HAP-1 (cell line): ENCODE measurements around the gene SUSD6.

Source experiments
- DNase-seq, 2 experiments: peaks; one replicate each; pipeline ENCODE4 v3.0.0-alpha.2; 2016 to 2020; ENCODE audit warnings: low spot score in 2 of 2
- H3K27me3 ChIP-seq: fragments of 250-450 bp; sonication (Bioruptor Pico); 2 replicates; pipeline ENCODE4 v1.5.1; 2020; ENCODE audit warnings: low read depth, mild to moderate bottlenecking, moderate library complexity
- H3K36me3 ChIP-seq: fragments of 250-450 bp; sonication (Bioruptor Pico); replicated peaks from 2 replicates; pipeline ENCODE4 v1.5.1; 2020; ENCODE audit warnings: mild to moderate bottlenecking
- H3K4me1 ChIP-seq: fragments of 250-450 bp; sonication (Bioruptor Pico); 2 replicates; pipeline ENCODE4 v1.5.1; 2020; ENCODE audit warnings: mild to moderate bottlenecking
- H3K4me3 ChIP-seq: fragments of 250-450 bp; sonication (Bioruptor Pico); 2 replicates; pipeline ENCODE4 v1.5.1; 2020; ENCODE audit warnings: mild to moderate bottlenecking, moderate library complexity
- H3K9me3 ChIP-seq: fragments of 250-450 bp; sonication (Bioruptor Pico); 2 replicates; pipeline ENCODE4 v1.5.1; 2020; ENCODE audit warnings: mild to moderate bottlenecking, moderate library complexity
- in situ Hi-C: fragments of 300-500 bp; cut with MboI; formaldehyde crosslinking; loops from 3 replicates; pipeline ENCODE4 v1.14.3; 2020; ENCODE audit warnings: low sequenced_read_pairs, inconsistent platforms, mixed read lengths

SUSD6 gene

DNA sequence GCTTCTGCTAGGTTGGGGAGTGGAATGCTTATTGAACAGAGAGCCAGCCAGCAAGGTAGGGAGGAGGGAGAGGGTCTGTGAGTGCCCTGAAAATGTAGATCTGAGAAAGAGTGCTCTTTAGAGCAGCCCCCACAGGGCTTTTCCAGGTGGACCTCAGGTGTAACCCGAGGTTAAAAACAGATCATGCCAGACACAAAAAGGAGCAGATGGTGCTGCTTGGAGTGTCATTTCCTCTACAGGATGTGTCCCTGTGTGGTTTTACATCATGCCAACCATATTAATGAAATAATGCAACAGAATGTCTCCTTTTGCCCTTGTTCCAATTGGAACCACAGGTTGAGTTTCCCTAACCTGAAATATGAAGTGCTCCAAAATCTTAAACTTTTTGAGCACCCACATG lies 6.4 kb downstream of the SUSD6 start:
- in situ Hi-C loops, result no loop called here
- no peaks in the 10 kb centered on the region for H3K36me3 ChIP-seq
- H3K4me1 ChIP-seq, result no peaks in the 10 kb centered on the region
- no peaks in the 10 kb centered on the region for H3K9me3 ChIP-seq
- DNase-seq, result no peak
- H3K27me3 ChIP-seq, result no peaks in the 10 kb centered on the region
- H3K4me3 ChIP-seq, result no peak overlapping the region

- Histone ChIP-seq H3K27me3 (no peaks in the 10 kb centered on the region), H3K4me3 (no peak overlapping the region), H3K9me3 (no peaks in the 10 kb centered on the region), H3K4me1 (no peaks in the 10 kb centered on the region), H3K36me3 (no peaks in the 10 kb centered on the region)
- no peak for DNase-seq
- in situ Hi-C loops, result no loop called here
Observed at GRCh38 chr14:69619012-69619411, 7.6 kb downstream of the SUSD6 start.

DNA sequence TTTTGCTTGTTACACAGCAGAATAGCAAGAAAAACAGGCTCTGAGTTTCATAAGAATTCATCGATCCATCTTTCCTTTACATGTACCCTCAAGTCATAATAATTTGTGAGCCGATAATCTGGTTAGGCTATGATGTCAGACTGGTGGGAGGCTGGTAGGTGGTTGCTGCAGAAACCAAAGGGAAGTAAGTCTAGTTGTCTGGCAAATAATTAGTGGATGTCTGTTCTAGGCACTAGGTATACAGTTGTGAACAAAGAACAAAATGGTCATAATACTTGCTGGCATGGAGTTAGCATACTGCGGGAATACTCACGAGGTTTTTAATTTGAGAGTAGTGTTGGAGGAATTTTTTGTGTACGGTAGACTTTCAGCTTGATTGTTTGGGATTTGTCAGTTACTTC lies 8.8 kb downstream of the SUSD6 start:
- DNase-seq, result no peak
- H3K4me3 ChIP-seq, result no peak overlapping the region
- in situ Hi-C loops, result no loop called here
- no peaks in the 10 kb centered on the region for H3K9me3 ChIP-seq
- H3K4me1 ChIP-seq, result no peaks in the 10 kb centered on the region
- H3K36me3 ChIP-seq, result no peaks in the 10 kb centered on the region
- no peaks in the 10 kb centered on the region for H3K27me3 ChIP-seq

- no peak for DNase-seq
- Histone ChIP-seq H3K27me3 (no peaks in the 10 kb centered on the region), H3K4me1 (no peaks in the 10 kb centered on the region), H3K36me3 (no peaks in the 10 kb centered on the region), H3K9me3 (no peaks in the 10 kb centered on the region), H3K4me3 (no peak overlapping the region)
- in situ Hi-C loops, result no loop called here
Observed at GRCh38 chr14:69620981-69621380, 9.6 kb downstream of the SUSD6 start.

GRCh38 chr14:69624136-69624535 lies 12.7 kb downstream of the SUSD6 start:
- no peaks in the 10 kb centered on the region for H3K36me3 ChIP-seq
- no peak for DNase-seq
- H3K4me1 ChIP-seq, result no peaks in the 10 kb centered on the region
- no peaks in the 10 kb centered on the region for H3K9me3 ChIP-seq
- no peak overlapping the region for H3K4me3 ChIP-seq
- in situ Hi-C loops, result no loop called here
- no peaks in the 10 kb centered on the region for H3K27me3 ChIP-seq

GRCh38 chr14:69625299-69626131 lies 14.1 kb downstream of the SUSD6 start:
- DNase-seq, result no peak
- Histone ChIP-seq H3K36me3 (no peaks in the 10 kb centered on the region), H3K4me3 (no peak overlapping the region), H3K9me3 (no peaks in the 10 kb centered on the region), H3K4me1 (no peaks in the 10 kb centered on the region), H3K27me3 (no peaks in the 10 kb centered on the region)
- in situ Hi-C loops, result no loop called here

- H3K27me3 ChIP-seq, result no peaks in the 10 kb centered on the region
- DNase-seq, result no peak
- in situ Hi-C loops, result no loop called here
- H3K36me3 ChIP-seq, result no peaks in the 10 kb centered on the region
- no peaks in the 10 kb centered on the region for H3K4me1 ChIP-seq
- no peaks in the 10 kb centered on the region for H3K9me3 ChIP-seq
- H3K4me3 ChIP-seq, result no peak overlapping the region
Observed at GRCh38 chr14:69626132-69626500, 14.7 kb downstream of the SUSD6 start.

- Histone ChIP-seq H3K27me3 (no peaks in the 10 kb centered on the region), H3K36me3 (no peaks in the 10 kb centered on the region), H3K9me3 (no peaks in the 10 kb centered on the region), H3K4me1 (no peaks in the 10 kb centered on the region), H3K4me3 (no peak overlapping the region)
- DNase-seq, result no peak
- in situ Hi-C loops, result no loop called here
Observed at GRCh38 chr14:69629225-69630127, 18.1 kb downstream of the SUSD6 start.

- no peaks in the 10 kb centered on the region for H3K4me1 ChIP-seq
- no peaks in the 10 kb centered on the region for H3K36me3 ChIP-seq
- no peak for DNase-seq
- no peaks in the 10 kb centered on the region for H3K9me3 ChIP-seq
- H3K4me3 ChIP-seq, result no peak overlapping the region
- H3K27me3 ChIP-seq, result no peaks in the 10 kb centered on the region
- in situ Hi-C loops, result no loop called here
Observed at GRCh38 chr14:69630360-69630759, 19.0 kb downstream of the SUSD6 start.

- Histone ChIP-seq H3K9me3 (no peaks in the 10 kb centered on the region), H3K27me3 (no peaks in the 10 kb centered on the region), H3K36me3 (no peaks in the 10 kb centered on the region), H3K4me3 (no peak overlapping the region), H3K4me1 (no peaks in the 10 kb centered on the region)
- in situ Hi-C loops, result no loop called here
- no peak for DNase-seq
Observed at GRCh38 chr14:69631509-69631908, 20.1 kb downstream of the SUSD6 start.

GRCh38 chr14:69632164-69632563 lies 20.8 kb downstream of the SUSD6 start:
- Histone ChIP-seq H3K9me3 (no peaks in the 10 kb centered on the region), H3K4me1 (no peaks in the 10 kb centered on the region)
- no peak for DNase-seq

GRCh38 chr14:69632593-69633151 lies 21.3 kb downstream of the SUSD6 start:
- no peaks in the 10 kb centered on the region for H3K36me3 ChIP-seq
- no peak for DNase-seq
- in situ Hi-C loops, result no loop called here
- H3K9me3 ChIP-seq, result no peaks in the 10 kb centered on the region
- no peaks in the 10 kb centered on the region for H3K27me3 ChIP-seq
- H3K4me3 ChIP-seq, result no peak overlapping the region
- no peaks in the 10 kb centered on the region for H3K4me1 ChIP-seq

More at GRCh38 chr14:69632164-69632563, 20.8 kb downstream of the SUSD6 start:
- no peaks in the 10 kb centered on the region for H3K36me3 ChIP-seq
- H3K27me3 ChIP-seq, result no peaks in the 10 kb centered on the region
- no peak overlapping the region for H3K4me3 ChIP-seq
- in situ Hi-C loops, result no loop called here

GRCh38 chr14:69633238-69633637 lies 21.8 kb downstream of the SUSD6 start:
- no peaks in the 10 kb centered on the region for H3K9me3 ChIP-seq
- in situ Hi-C loops, result no loop called here
- no peaks in the 10 kb centered on the region for H3K27me3 ChIP-seq
- no peak overlapping the region for H3K4me3 ChIP-seq
- no peaks in the 10 kb centered on the region for H3K4me1 ChIP-seq
- no peaks in the 10 kb centered on the region for H3K36me3 ChIP-seq
- no peak for DNase-seq
